Neural cell (in vitro differentiated cells): ENCODE results near the gene PDYN. TPM values are rescaled to one million over a fixed set of nuclear protein-coding genes. Genes with fewer than 3 reads are reported as not detected.

ENCODE experiments used
- H2AFZ ChIP-seq: fragments of 200-600, 300-800 bp; sonication (generic), shearing (Covaris generic); 2 replicates; pipeline ENCODE4 v1.6.0; 2014; ENCODE audit warnings: low read depth, mild to moderate bottlenecking, antibody characterized with exemption, low read length, moderate library complexity
- H3F3A ChIP-seq: fragments of 200-600 bp; shearing (Covaris generic); 2 replicates; pipeline ENCODE4 v1.6.1; 2016; ENCODE audit warnings: mild to moderate bottlenecking, moderate library complexity, mixed read lengths, antibody characterized with exemption, low read length; ENCODE audit not compliant: insufficient read depth, poor library complexity, severe bottlenecking
- H3K27ac ChIP-seq: fragments of 200-600, 300-800 bp; sonication (generic), shearing (Covaris generic); 2 replicates; pipeline ENCODE4 v1.5.1; 2014; ENCODE audit warnings: mild to moderate bottlenecking, low read length, moderate library complexity
- H3K27me3 ChIP-seq: fragments of 300-800, 200-600 bp; sonication (generic), shearing (Covaris generic); 2 replicates; pipeline ENCODE4 v1.6.0; 2014; ENCODE audit warnings: mild to moderate bottlenecking, low read depth, low read length, moderate library complexity; ENCODE audit not compliant: insufficient read depth
- H3K36me3 ChIP-seq: fragments of 300-800, 200-600 bp; sonication (generic), shearing (Covaris generic); 2 replicates; pipeline ENCODE4 v1.5.1; 2014; ENCODE audit warnings: mild to moderate bottlenecking, antibody characterized with exemption, low read length, moderate library complexity; ENCODE audit not compliant: insufficient read depth
- H3K4me2 ChIP-seq: fragments of 300-800, 200-600 bp; sonication (generic), shearing (Covaris generic); 2 replicates; pipeline ENCODE4 v1.6.0; 2014; ENCODE audit warnings: mild to moderate bottlenecking, low read length
- H3K4me3 ChIP-seq: fragments of 300-800, 200-600 bp; sonication (generic), shearing (Covaris generic); 2 replicates; pipeline ENCODE4 v1.5.1; 2014; ENCODE audit warnings: mild to moderate bottlenecking, low read length, moderate library complexity
- H3K79me2 ChIP-seq: fragments of 200-600 bp; shearing (Covaris generic); replicated peaks from 2 replicates; pipeline ENCODE4 v1.6.0; 2014; ENCODE audit warnings: mild to moderate bottlenecking, low read length, moderate library complexity; ENCODE audit not compliant: insufficient read depth
- H3K9ac ChIP-seq: fragments of 300-800, 200-600 bp; sonication (generic), shearing (Covaris generic); 2 replicates; pipeline ENCODE4 v1.6.1; 2016; ENCODE audit warnings: mild to moderate bottlenecking, low read length, mixed read lengths
- H3K9me2 ChIP-seq: fragments of 200-600 bp; shearing (Covaris generic); 2 replicates; pipeline ENCODE4 v1.6.1; 2016; ENCODE audit warnings: mild to moderate bottlenecking, low read length, mixed read lengths; ENCODE audit not compliant: insufficient read depth
- H3K9me3 ChIP-seq: fragments of 200-600, 300-800 bp; sonication (generic), shearing (Covaris generic); 2 replicates; pipeline ENCODE4 v1.6.1; 2016; ENCODE audit warnings: mild to moderate bottlenecking, mixed run types, low read length, moderate library complexity, mixed read lengths
- H4K20me1 ChIP-seq: fragments of 200-600 bp; shearing (Covaris generic); 2 replicates; pipeline ENCODE4 v1.6.1; 2016; ENCODE audit warnings: mild to moderate bottlenecking, mixed run types; ENCODE audit not compliant: insufficient read depth
- EP300 ChIP-seq: fragments of 450-650 bp; conservative IDR thresholded peaks from 2 replicates; pipeline ENCODE4 v1.6.1; 2014; ENCODE audit warnings: antibody characterized with exemption, mild to moderate bottlenecking, moderate library complexity; ENCODE audit not compliant: poor library complexity, severe bottlenecking
- EZH2 ChIP-seq: fragments of 200-600, 300-800 bp; shearing (Covaris generic), sonication (generic); IDR thresholded peaks from 2 replicates; pipeline ENCODE4 v1.6.1; 2014; ENCODE audit warnings: antibody characterized with exemption, low read length, borderline replicate concordance, mild to moderate bottlenecking; ENCODE audit not compliant: insufficient read depth, poor library complexity, severe bottlenecking
- MXI1 ChIP-seq: fragments of 450-650 bp; conservative IDR thresholded peaks from 2 replicates; pipeline ENCODE4 v1.6.1; 2014; ENCODE audit warnings: antibody characterized with exemption, mild to moderate bottlenecking; ENCODE audit not compliant: poor library complexity, severe bottlenecking
- POLR2AphosphoS5 ChIP-seq: IDR thresholded peaks from 2 replicates; pipeline ENCODE4 v1.6.1; 2012
- RAD21 ChIP-seq: fragments of 450-650 bp; conservative IDR thresholded peaks from 2 replicates; pipeline ENCODE4 v1.6.1; 2014; ENCODE audit warnings: antibody characterized with exemption, mild to moderate bottlenecking, moderate library complexity
- SMC3 ChIP-seq: fragments of 450-650 bp; conservative IDR thresholded peaks from 2 replicates; pipeline ENCODE4 v1.6.1; 2014; ENCODE audit warnings: antibody characterized with exemption, mild to moderate bottlenecking, moderate library complexity; ENCODE audit not compliant: poor library complexity
- TAF1 ChIP-seq: IDR thresholded peaks from 2 replicates; pipeline ENCODE4 v1.6.1; 2012; ENCODE audit warnings: low read depth
- polyA plus RNA-seq: library from polyadenylated mRNA; depleted of rRNA; stranded (reverse); fragments of >200 nt; gene quantifications from 2 replicates; pipeline ENCODE4 v1.2.3, GENCODE V29; 2014
- TF ChIP-seq, protein P1 (sequence below): IDR thresholded peaks from 2 replicates; pipeline ENCODE4 v1.6.1; 2012; ENCODE audit warnings: borderline replicate concordance
- TF ChIP-seq, protein P2 (sequence below): fragments of 450-650 bp; IDR thresholded peaks from 2 replicates; pipeline ENCODE4 v1.5.1; 2014; ENCODE audit warnings: antibody characterized with exemption, mild to moderate bottlenecking, moderate library complexity; ENCODE audit not compliant: poor library complexity, severe bottlenecking

Gene PDYN
- polyA plus RNA-seq, 1 donor from 2014 or later: 17.3 TPM

DNA sequence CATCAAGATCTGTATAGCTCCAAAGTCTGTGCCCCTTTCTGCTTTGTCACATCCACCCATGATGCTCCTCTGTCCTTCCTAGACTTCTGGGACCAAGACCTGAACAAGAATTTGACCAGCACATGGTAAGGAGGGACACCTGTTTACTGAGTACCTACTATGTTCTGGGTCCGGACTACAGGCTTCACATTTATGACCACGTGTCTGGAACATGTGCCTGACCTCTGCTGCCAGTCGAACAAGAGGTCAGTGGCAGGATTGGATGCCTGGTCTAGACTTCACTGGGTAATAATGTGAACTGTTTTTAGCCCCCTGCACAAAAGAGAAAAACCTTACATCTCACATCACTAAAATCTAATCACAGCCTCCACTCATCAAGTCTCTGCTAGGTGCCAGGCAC lies 7.3 kb upstream of the PDYN start:
- H3K4me2 ChIP-seq: no peak overlapping the region
- no peak overlapping the region for H3K9ac ChIP-seq
- no peaks in the 10 kb centered on the region for H3F3A ChIP-seq
- no peak overlapping the region for H3K27ac ChIP-seq
- no peaks in the 10 kb centered on the region for H3K9me2 ChIP-seq
- no peaks in the 10 kb centered on the region for H3K79me2 ChIP-seq
- no peak overlapping the region for H3K4me3 ChIP-seq
- no peaks in the 10 kb centered on the region for H3K36me3 ChIP-seq
- H3K9me3 ChIP-seq: no peaks in the 10 kb centered on the region
- no peaks in the 10 kb centered on the region for H3K27me3 ChIP-seq
- TF ChIP-seq MXI1 (no peak), POLR2AphosphoS5 (no peak)
- TF ChIP-seq, protein P1, sequence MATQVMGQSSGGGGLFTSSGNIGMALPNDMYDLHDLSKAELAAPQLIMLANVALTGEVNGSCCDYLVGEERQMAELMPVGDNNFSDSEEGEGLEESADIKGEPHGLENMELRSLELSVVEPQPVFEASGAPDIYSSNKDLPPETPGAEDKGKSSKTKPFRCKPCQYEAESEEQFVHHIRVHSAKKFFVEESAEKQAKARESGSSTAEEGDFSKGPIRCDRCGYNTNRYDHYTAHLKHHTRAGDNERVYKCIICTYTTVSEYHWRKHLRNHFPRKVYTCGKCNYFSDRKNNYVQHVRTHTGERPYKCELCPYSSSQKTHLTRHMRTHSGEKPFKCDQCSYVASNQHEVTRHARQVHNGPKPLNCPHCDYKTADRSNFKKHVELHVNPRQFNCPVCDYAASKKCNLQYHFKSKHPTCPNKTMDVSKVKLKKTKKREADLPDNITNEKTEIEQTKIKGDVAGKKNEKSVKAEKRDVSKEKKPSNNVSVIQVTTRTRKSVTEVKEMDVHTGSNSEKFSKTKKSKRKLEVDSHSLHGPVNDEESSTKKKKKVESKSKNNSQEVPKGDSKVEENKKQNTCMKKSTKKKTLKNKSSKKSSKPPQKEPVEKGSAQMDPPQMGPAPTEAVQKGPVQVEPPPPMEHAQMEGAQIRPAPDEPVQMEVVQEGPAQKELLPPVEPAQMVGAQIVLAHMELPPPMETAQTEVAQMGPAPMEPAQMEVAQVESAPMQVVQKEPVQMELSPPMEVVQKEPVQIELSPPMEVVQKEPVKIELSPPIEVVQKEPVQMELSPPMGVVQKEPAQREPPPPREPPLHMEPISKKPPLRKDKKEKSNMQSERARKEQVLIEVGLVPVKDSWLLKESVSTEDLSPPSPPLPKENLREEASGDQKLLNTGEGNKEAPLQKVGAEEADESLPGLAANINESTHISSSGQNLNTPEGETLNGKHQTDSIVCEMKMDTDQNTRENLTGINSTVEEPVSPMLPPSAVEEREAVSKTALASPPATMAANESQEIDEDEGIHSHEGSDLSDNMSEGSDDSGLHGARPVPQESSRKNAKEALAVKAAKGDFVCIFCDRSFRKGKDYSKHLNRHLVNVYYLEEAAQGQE: no peak
- no peak overlapping the region for H2AFZ ChIP-seq
- no peaks in the 10 kb centered on the region for H4K20me1 ChIP-seq

DNA sequence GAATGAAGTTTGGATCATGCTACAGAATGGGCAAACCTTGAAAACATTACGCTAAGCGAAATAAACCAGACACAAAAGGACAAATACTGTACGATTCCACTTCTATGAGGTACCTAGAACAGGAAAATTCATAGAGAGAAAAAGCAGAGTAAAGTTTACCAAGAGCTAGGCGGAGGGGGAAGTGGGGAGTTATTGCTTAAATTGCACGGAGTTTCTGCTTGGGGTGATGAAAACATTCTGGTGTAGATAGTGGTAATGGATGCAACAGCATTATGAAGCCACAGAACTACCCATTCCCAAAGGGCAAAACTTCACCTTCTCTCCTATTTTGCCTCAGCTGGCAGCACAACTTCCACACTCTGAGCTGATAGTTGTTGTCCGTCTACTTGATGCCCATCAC lies 6.4 kb upstream of the PDYN start:
- Histone ChIP-seq H3K9ac (no peak overlapping the region), H3K4me2 (no peak overlapping the region), H4K20me1 (no peaks in the 10 kb centered on the region), H3F3A (no peaks in the 10 kb centered on the region), H3K9me3 (no peaks in the 10 kb centered on the region), H3K79me2 (no peaks in the 10 kb centered on the region), H3K27me3 (no peaks in the 10 kb centered on the region), H3K9me2 (no peaks in the 10 kb centered on the region), H3K4me3 (no peak overlapping the region), H3K36me3 (no peaks in the 10 kb centered on the region), H3K27ac (no peak overlapping the region), H2AFZ (no peak overlapping the region)
- TF ChIP-seq SMC3: no peak
- TF ChIP-seq RAD21: no peak
- TF ChIP-seq POLR2AphosphoS5: no peak
- no peak for TF ChIP-seq EP300
- TF ChIP-seq, protein P1: no peak
- TF ChIP-seq MXI1: no peak
- TF ChIP-seq, protein P2, sequence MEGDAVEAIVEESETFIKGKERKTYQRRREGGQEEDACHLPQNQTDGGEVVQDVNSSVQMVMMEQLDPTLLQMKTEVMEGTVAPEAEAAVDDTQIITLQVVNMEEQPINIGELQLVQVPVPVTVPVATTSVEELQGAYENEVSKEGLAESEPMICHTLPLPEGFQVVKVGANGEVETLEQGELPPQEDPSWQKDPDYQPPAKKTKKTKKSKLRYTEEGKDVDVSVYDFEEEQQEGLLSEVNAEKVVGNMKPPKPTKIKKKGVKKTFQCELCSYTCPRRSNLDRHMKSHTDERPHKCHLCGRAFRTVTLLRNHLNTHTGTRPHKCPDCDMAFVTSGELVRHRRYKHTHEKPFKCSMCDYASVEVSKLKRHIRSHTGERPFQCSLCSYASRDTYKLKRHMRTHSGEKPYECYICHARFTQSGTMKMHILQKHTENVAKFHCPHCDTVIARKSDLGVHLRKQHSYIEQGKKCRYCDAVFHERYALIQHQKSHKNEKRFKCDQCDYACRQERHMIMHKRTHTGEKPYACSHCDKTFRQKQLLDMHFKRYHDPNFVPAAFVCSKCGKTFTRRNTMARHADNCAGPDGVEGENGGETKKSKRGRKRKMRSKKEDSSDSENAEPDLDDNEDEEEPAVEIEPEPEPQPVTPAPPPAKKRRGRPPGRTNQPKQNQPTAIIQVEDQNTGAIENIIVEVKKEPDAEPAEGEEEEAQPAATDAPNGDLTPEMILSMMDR: no peak
- TF ChIP-seq TAF1: no peak
- TF ChIP-seq EZH2: no peak
